GM12878 (cell line): Measurements from ENCODE around the gene LIX1L. TPM values are rescaled to one million over a fixed set of nuclear protein-coding genes. Genes with fewer than 3 reads are reported as not detected.

ENCODE experiments used
- BCL3 ChIP-seq: IDR thresholded peaks from 2 replicates; pipeline ENCODE4 v1.6.1; 2011; ENCODE audit warnings: borderline replicate concordance, low read depth, mild to moderate bottlenecking, moderate library complexity, low read length; ENCODE audit not compliant: insufficient read depth, poor library complexity, severe bottlenecking
- BCLAF1 ChIP-seq: fragments of 450-650 bp; IDR thresholded peaks from 2 replicates; pipeline ENCODE4 v1.6.1; 2017; ENCODE audit warnings: antibody characterized with exemption, mild to moderate bottlenecking, moderate library complexity
- ESRRA ChIP-seq: IDR thresholded peaks from 2 replicates; pipeline ENCODE4 v1.6.1; 2012; ENCODE audit warnings: mild to moderate bottlenecking, low read length, improper control_type of control experiment
- HCFC1 ChIP-seq: fragments of 150-350 bp; IDR thresholded peaks from 2 replicates; pipeline ENCODE4 v1.6.1; 2014; ENCODE audit warnings: low read length
- HDGF ChIP-seq: fragments of 450-650 bp; IDR thresholded peaks from 2 replicates; pipeline ENCODE4 v1.6.1; 2016; ENCODE audit warnings: antibody characterized with exemption
- IRF3 ChIP-seq: fragments of 450-650 bp; IDR thresholded peaks from 2 replicates; pipeline ENCODE4 v1.6.1; 2014; ENCODE audit warnings: mild to moderate bottlenecking
- MTA2 ChIP-seq: fragments of 450-650 bp; IDR thresholded peaks from 2 replicates; pipeline ENCODE4 v1.6.1; 2016; ENCODE audit warnings: low read depth, mild to moderate bottlenecking, moderate library complexity
- MXI1 ChIP-seq: fragments of 150-350 bp; IDR thresholded peaks from 2 replicates; pipeline ENCODE4 v1.6.1; 2011; ENCODE audit warnings: low read depth, mild to moderate bottlenecking, inconsistent platforms, low read length, improper control_type of control experiment
- NBN ChIP-seq: fragments of 450-650 bp; IDR thresholded peaks from 2 replicates; pipeline ENCODE4 v1.6.1; 2016
- NFYA ChIP-seq: IDR thresholded peaks from 2 replicates; pipeline ENCODE4 v1.6.1; 2011; ENCODE audit warnings: low read depth, mild to moderate bottlenecking, low read length, improper control_type of control experiment, borderline replicate concordance
- NR2C2 ChIP-seq: IDR thresholded peaks from 2 replicates; pipeline ENCODE4 v1.6.1; 2011; ENCODE audit warnings: borderline replicate concordance, low read depth; ENCODE audit not compliant: control insufficient read depth, insufficient read length
- POLR2AphosphoS2 ChIP-seq: IDR thresholded peaks from 2 replicates; pipeline ENCODE4 v1.6.1; 2011; ENCODE audit warnings: low read depth, mild to moderate bottlenecking, low read length, improper control_type of control experiment, moderate library complexity
- SIN3A ChIP-seq: IDR thresholded peaks from 2 replicates; pipeline ENCODE4 v1.6.1; 2012; ENCODE audit warnings: low read depth, low read length, improper control_type of control experiment
- STAT3 ChIP-seq: IDR thresholded peaks from 2 replicates; pipeline ENCODE4 v1.6.1; 2011; ENCODE audit warnings: low read depth, low read length, improper control_type of control experiment
- SUPT20H ChIP-seq: IDR thresholded peaks from 2 replicates; pipeline ENCODE4 v1.6.1; 2011; ENCODE audit warnings: low read depth, mild to moderate bottlenecking, low read length, moderate library complexity, borderline replicate concordance; ENCODE audit not compliant: control insufficient read depth
- TCF7 ChIP-seq: IDR thresholded peaks from 2 replicates; pipeline ENCODE4 v1.6.1; 2014; ENCODE audit warnings: antibody characterized with exemption, borderline replicate concordance
- ZBED1 ChIP-seq: IDR thresholded peaks from 2 replicates; pipeline ENCODE4 v1.6.1; 2016; ENCODE audit warnings: borderline replicate concordance
- ZNF207 ChIP-seq: fragments of 450-650 bp; IDR thresholded peaks from 2 replicates; pipeline ENCODE4 v1.6.1; 2014; ENCODE audit warnings: antibody characterized with exemption, mild to moderate bottlenecking, borderline replicate concordance
- ZNF687 ChIP-seq: fragments of 450-650 bp; IDR thresholded peaks from 2 replicates; pipeline ENCODE4 v1.6.1; 2017; ENCODE audit warnings: mild to moderate bottlenecking, moderate library complexity
- polyA plus RNA-seq, 11 experiments: library from polyadenylated mRNA; depleted of rRNA in 4 of 11; unstranded in 6 of 11; stranded (reverse) in 5 of 11; fragments of >200 nt; fragmentation: Nextera tagmentation in 4 of 11; fragmentation: Illumina TruSeq in 1 of 11; extraction: Ambion mirVana in 4 of 11; extraction: Trizol in 1 of 11; gene quantifications; 1 replicate in 1 of 11; 2 replicates in 10 of 11; pipeline versions ENCODE4 v1.2.1 to v1.2.3, GENCODE V29; 2011 to 2016; ENCODE audit warnings: inconsistent platforms in 2 of 11, missing spikeins in 2 of 11, low read depth in 1 of 11
- total RNA-seq, 4 experiments: library from RNA; depleted of rRNA in 3 of 4; stranded (reverse); fragments of >200 nt in 3 of 4; fragmentation: Illumina TruSeq in 1 of 4; extraction: Trizol in 1 of 4; gene quantifications; 2 replicates each; pipeline versions ENCODE4 v1.2.1 to v1.2.3, GENCODE V29; 2013 to 2021

Gene LIX1L
- total and polyA plus RNA-seq, 10 of the 15 experiments (the other 5 are each of a cell fraction or from before 2014, with no cell fraction given), result 5.5 to 48.2 (median 15.3) TPM

GRCh38 chr1:145918144-145918991 is 39.4 kb downstream of the LIX1L start, which contains the start of gene PEX11B (continued):
- TF ChIP-seq BCLAF1 (no peak), TCF7 (no peak), MTA2 (0 out of 2 replicates have a peak, but pooled peaks have one; percentile 27), STAT3 (no peak), HDGF (0 out of 2 replicates have a peak, but pooled peaks have one; percentile 68), NFYA (no peak), BCL3 (no peak), ZNF207 (no peak), ZBED1 (no peak), MXI1 (no peak; the same call in 1 of the 2 replicates), POLR2AphosphoS2 (no peak; the same call in 1 of the 2 replicates), ESRRA (no peak), SUPT20H (no peak), NBN (no peak), SIN3A (0 out of 2 replicates have a peak, but pooled peaks have one; percentile 42), IRF3 (no peak), NR2C2 (no peak), HCFC1 (peak; percentile 51), ZNF687 (peak; percentile 34; the same call in 1 of the 2 replicates)
